K562 (cell line): ENCODE measurements around the gene HSF2BP. TPM values are rescaled to one million over a fixed set of nuclear protein-coding genes. Genes with fewer than 3 reads are reported as not detected.

Experiments
- CREB1 ChIP-seq, 2 experiments: sonication (generic) in 1 of 2; formaldehyde crosslinking in 1 of 2; IDR thresholded peaks; 2 replicates each; pipeline versions ENCODE4 v1.6.1 to v1.8.0; 2012 to 2022; ENCODE audit warnings: inconsistent platforms in 1 of 2, mild to moderate bottlenecking in 1 of 2, missing genetic modification reagents in 1 of 2, moderate library complexity in 1 of 2
- HDAC2 ChIP-seq: fragments of 450-650 bp; IDR thresholded peaks from 2 replicates; pipeline ENCODE4 v1.6.1; 2016; ENCODE audit warnings: mild to moderate bottlenecking
- HDGF ChIP-seq: fragments of 450-650 bp; IDR thresholded peaks from 2 replicates; pipeline ENCODE4 v1.6.1; 2016
- HLTF ChIP-seq: fragments of 450-650 bp; IDR thresholded peaks from 2 replicates; pipeline ENCODE4 v1.6.1; 2016
- KLF1 ChIP-seq: fragments of 450-650 bp; IDR thresholded peaks from 2 replicates; pipeline ENCODE4 v1.6.1; 2016; ENCODE audit warnings: missing genetic modification characterization, missing compliant biosample characterization
- KLF13 ChIP-seq: fragments of 450-650 bp; IDR thresholded peaks from 2 replicates; pipeline ENCODE4 v1.6.1; 2016; ENCODE audit warnings: missing genetic modification characterization, low read depth, mild to moderate bottlenecking, missing compliant biosample characterization, moderate library complexity, borderline replicate concordance
- LCOR ChIP-seq: sonication (generic); formaldehyde crosslinking; IDR thresholded peaks from 2 replicates; pipeline ENCODE4 v1.8.0; 2022; ENCODE audit warnings: mild to moderate bottlenecking, missing genetic modification reagents
- MBD2 ChIP-seq: sonication (generic); IDR thresholded peaks from 2 replicates; pipeline ENCODE4 v1.6.1; 2016; ENCODE audit warnings: low read depth, borderline replicate concordance
- NR3C1 ChIP-seq: sonication (generic); formaldehyde crosslinking; IDR thresholded peaks from 2 replicates; pipeline ENCODE4 v1.8.1; 2022; ENCODE audit warnings: missing genetic modification reagents
- PCBP2 ChIP-seq: fragments of 200-400 bp; formaldehyde crosslinking; IDR thresholded peaks from 2 replicates; pipeline ENCODE4 v1.6.1; 2018; ENCODE audit warnings: low read length, low read depth, mild to moderate bottlenecking, moderate library complexity; ENCODE audit not compliant: poor library complexity, severe bottlenecking
- PRDM10 ChIP-seq: fragments of 450-650 bp; IDR thresholded peaks from 2 replicates; pipeline ENCODE4 v1.6.1; 2018; ENCODE audit not compliant: partially characterized antibody
- RB1 ChIP-seq: fragments of 450-650 bp; IDR thresholded peaks from 2 replicates; pipeline ENCODE4 v1.6.1; 2017; ENCODE audit warnings: low read depth, mild to moderate bottlenecking
- SMARCB1 ChIP-seq: IDR thresholded peaks from 2 replicates; pipeline ENCODE4 v1.6.1; 2011; ENCODE audit warnings: improper control_type of control experiment, low read depth; ENCODE audit not compliant: insufficient read length
- TARDBP ChIP-seq: fragments of 450-650 bp; IDR thresholded peaks from 2 replicates; pipeline ENCODE4 v1.6.1; 2016
- TFAP4 ChIP-seq: sonication (generic); formaldehyde crosslinking; IDR thresholded peaks from 2 replicates; pipeline ENCODE4 v1.8.0; 2022; ENCODE audit warnings: missing genetic modification reagents, mild to moderate bottlenecking, moderate library complexity, borderline replicate concordance
- USF1 ChIP-seq: sonication (generic); formaldehyde crosslinking; IDR thresholded peaks from 2 replicates; pipeline ENCODE4 v1.9.0; 2022; ENCODE audit warnings: mild to moderate bottlenecking, missing genetic modification reagents
- ZBTB49 ChIP-seq: sonication (generic); formaldehyde crosslinking; IDR thresholded peaks from 2 replicates; pipeline ENCODE4 v1.8.0; 2022; ENCODE audit warnings: missing genetic modification reagents, mild to moderate bottlenecking, borderline replicate concordance
- ZNF121 ChIP-seq: sonication (generic); formaldehyde crosslinking; conservative IDR thresholded peaks from 2 replicates; pipeline ENCODE4 v1.8.0; 2022; ENCODE audit warnings: missing genetic modification reagents
- ZNF134 ChIP-seq: fragments of 250-450 bp; sonication (Bioruptor Pico); conservative IDR thresholded peaks from 2 replicates; pipeline ENCODE4 v1.4.0; 2020
- ZNF551 ChIP-seq: fragments of 250-450 bp; sonication (Bioruptor Pico); IDR thresholded peaks from 2 replicates; pipeline ENCODE4 v1.5.0; 2021; ENCODE audit warnings: mild to moderate bottlenecking, moderate library complexity
- ZNF76 ChIP-seq: fragments of 250-450 bp; sonication (Bioruptor Pico); IDR thresholded peaks from 2 replicates; pipeline ENCODE4 v1.4.0; 2020; ENCODE audit warnings: mild to moderate bottlenecking, moderate library complexity, borderline replicate concordance
- polyA plus RNA-seq, 8 experiments: library from polyadenylated mRNA; depleted of rRNA in 4 of 8; stranded (reverse) in 5 of 8; unstranded in 3 of 8; fragments of >200 nt; fragmentation: Nextera tagmentation in 2 of 8; fragmentation: Illumina TruSeq in 1 of 8; extraction: Ambion mirVana in 2 of 8; extraction: Trizol in 1 of 8; gene quantifications; 2 replicates each; pipeline versions ENCODE4 v1.2.1 to v1.2.3, GENCODE V29; 2011 to 2014; ENCODE audit warnings: inconsistent platforms in 1 of 8, missing spikeins in 1 of 8
- total RNA-seq, 7 experiments: library from RNA; depleted of rRNA in 6 of 7; stranded (reverse); fragments of >200 nt in 6 of 7; fragmentation: Illumina TruSeq in 2 of 7; extraction: Trizol in 2 of 7; gene quantifications; 2 replicates each; pipeline versions ENCODE4 v1.2.1 to v1.2.3, GENCODE V29; 2011 to 2021; ENCODE audit warnings: low replicate concordance in 1 of 7

HSF2BP gene
- total and polyA plus RNA-seq, 9 of the 15 experiments (the other 6 are each of a cell fraction or from before 2014, with no cell fraction given), result 0.04 to 0.57 (median 0.20) TPM; not detected in 2

- TF ChIP-seq ZNF134 (CRISPR knock-in tag) (peak; percentile 71), KLF13 (peak; percentile 92), ZNF121 (CRISPR knock-in tag) (peak; percentile 59), RB1 (peak; percentile 99), PCBP2 (no peak), LCOR (CRISPR knock-in tag) (peak; percentile 98), CREB1 (IDR thresholded peaks at IDR 0.05) (peak; percentile 97), CREB1 (CRISPR knock-in tag; IDR thresholded peaks at IDR 0.05) (peak; percentile 98), USF1 (peak; percentile 72), ZNF551 (CRISPR knock-in tag) (no peak), TARDBP (peak; percentile 36; the same call in 1 of the 2 replicates), MBD2 (no peak), TFAP4 (CRISPR knock-in tag) (peak; percentile 96), SMARCB1 (no peak), PRDM10 (no peak), HDGF (0 out of 2 replicates have a peak, but pooled peaks have one; percentile 10), NR3C1 (CRISPR knock-in tag) (peak; percentile 97), ZBTB49 (CRISPR knock-in tag) (peak; percentile 95; the same call in 1 of the 2 replicates), ZNF76 (peak; percentile 67; the same call in 1 of the 2 replicates), HDAC2 (peak; percentile 78), HLTF (peak; percentile 67; the same call in 1 of the 2 replicates), KLF1 (tag) (peak; percentile 80)
These were observed at the start of gene HSF2BP, which contains the start of gene RRP1B (continued) for GRCh38 chr21:43659136-43660000.
